OCI-LY7 (cell line): ENCODE measurements around the gene IZUMO4.

Experiments used
- CTCF ChIP-seq: fragments of 200-600 bp; sonication (generic); conservative IDR thresholded peaks from 2 replicates; pipeline ENCODE4 v1.5.1; 2014; ENCODE audit warnings: mild to moderate bottlenecking, antibody characterized with exemption, low read length, moderate library complexity, mixed read lengths
- EZH2phosphoT487 ChIP-seq: fragments of 200-600 bp; sonication (generic); IDR thresholded peaks from 2 replicates; pipeline ENCODE4 v1.6.1; 2018; ENCODE audit warnings: low read depth, borderline replicate concordance, mild to moderate bottlenecking, mixed run types, antibody characterized with exemption, low read length, moderate library complexity, mixed read lengths

GRCh38 chr19:2079076-2079864 lies 17.4 kb upstream of the IZUMO4 start:
- TF ChIP-seq CTCF: no peak
- TF ChIP-seq EZH2phosphoT487: no peak
